KMS-11 (cell line): ENCODE measurements around the gene CRABP1.

Source experiments
- H2AFZ ChIP-seq: fragments of 200-600 bp; sonication (generic); 2 replicates; pipeline ENCODE4 v1.6.1; 2016; ENCODE audit warnings: antibody characterized with exemption, mixed run types, low read depth
- H3K27ac ChIP-seq: fragments of 200-600 bp; sonication (generic); 2 replicates; pipeline ENCODE4 v1.6.1; 2016; ENCODE audit warnings: mild to moderate bottlenecking, mixed run types
- H3K27me3 ChIP-seq: fragments of 200-600 bp; sonication (generic); 2 replicates; pipeline ENCODE4 v1.6.1; 2017; ENCODE audit warnings: mild to moderate bottlenecking, low read depth, mixed run types, moderate library complexity; ENCODE audit not compliant: insufficient read depth
- H3K36me3 ChIP-seq: fragments of 200-600 bp; sonication (generic); 2 replicates; pipeline ENCODE4 v1.6.1; 2017; ENCODE audit warnings: mild to moderate bottlenecking, mixed run types; ENCODE audit not compliant: insufficient read depth
- H3K4me1 ChIP-seq: fragments of 200-600 bp; sonication (generic); 2 replicates; pipeline ENCODE4 v1.6.1; 2016; ENCODE audit warnings: mild to moderate bottlenecking, low read depth, mixed run types; ENCODE audit not compliant: poor library complexity, severe bottlenecking
- H3K4me2 ChIP-seq: fragments of 200-600 bp; sonication (generic); 2 replicates; pipeline ENCODE4 v1.7.0; 2016; ENCODE audit warnings: mild to moderate bottlenecking, mixed run types
- H3K4me3 ChIP-seq: fragments of 200-600 bp; sonication (generic); IDR thresholded peaks from 2 replicates; pipeline ENCODE4 v1.6.1; 2017; ENCODE audit warnings: low read depth, low read length, mixed read lengths; ENCODE audit not compliant: insufficient read depth
- H3K79me2 ChIP-seq: fragments of 200-600 bp; sonication (generic); 2 replicates; pipeline ENCODE4 v1.6.1; 2016; ENCODE audit warnings: low read depth, mixed run types; ENCODE audit not compliant: insufficient read depth
- H3K9ac ChIP-seq: fragments of 200-600 bp; sonication (generic); 2 replicates; pipeline ENCODE4 v1.6.1; 2016; ENCODE audit warnings: mild to moderate bottlenecking, mixed run types
- H4K20me1 ChIP-seq: fragments of 200-600 bp; sonication (generic); 2 replicates; pipeline ENCODE4 v1.6.1; 2016; ENCODE audit warnings: mild to moderate bottlenecking, mixed run types; ENCODE audit not compliant: insufficient read depth
- TF ChIP-seq, protein P1 (sequence below): fragments of 200-600 bp; sonication (generic); conservative IDR thresholded peaks from 2 replicates; pipeline ENCODE4 v1.6.1; 2017; ENCODE audit warnings: low read depth, mild to moderate bottlenecking, antibody characterized with exemption, low read length, moderate library complexity, mixed read lengths

The CRABP1 gene

GRCh38 chr15:78340231-78341056 is at the start of gene CRABP1:
Gene CRABP1, plus strand, starts transcription at chr15:78340353. Its CDS starts 76 bp downstream, at chr15:78340429.
- no peaks in the 10 kb centered on the region for H3K4me1 ChIP-seq
- H4K20me1 ChIP-seq = no peaks in the 10 kb centered on the region
- no peaks in the 10 kb centered on the region; the same call in 1 of the 2 replicates for H3K27me3 ChIP-seq
- H2AFZ ChIP-seq = no peak within 1 kb of the TSS
- H3K4me3 ChIP-seq = no peak within 1 kb of the TSS
- TF ChIP-seq, protein P1, sequence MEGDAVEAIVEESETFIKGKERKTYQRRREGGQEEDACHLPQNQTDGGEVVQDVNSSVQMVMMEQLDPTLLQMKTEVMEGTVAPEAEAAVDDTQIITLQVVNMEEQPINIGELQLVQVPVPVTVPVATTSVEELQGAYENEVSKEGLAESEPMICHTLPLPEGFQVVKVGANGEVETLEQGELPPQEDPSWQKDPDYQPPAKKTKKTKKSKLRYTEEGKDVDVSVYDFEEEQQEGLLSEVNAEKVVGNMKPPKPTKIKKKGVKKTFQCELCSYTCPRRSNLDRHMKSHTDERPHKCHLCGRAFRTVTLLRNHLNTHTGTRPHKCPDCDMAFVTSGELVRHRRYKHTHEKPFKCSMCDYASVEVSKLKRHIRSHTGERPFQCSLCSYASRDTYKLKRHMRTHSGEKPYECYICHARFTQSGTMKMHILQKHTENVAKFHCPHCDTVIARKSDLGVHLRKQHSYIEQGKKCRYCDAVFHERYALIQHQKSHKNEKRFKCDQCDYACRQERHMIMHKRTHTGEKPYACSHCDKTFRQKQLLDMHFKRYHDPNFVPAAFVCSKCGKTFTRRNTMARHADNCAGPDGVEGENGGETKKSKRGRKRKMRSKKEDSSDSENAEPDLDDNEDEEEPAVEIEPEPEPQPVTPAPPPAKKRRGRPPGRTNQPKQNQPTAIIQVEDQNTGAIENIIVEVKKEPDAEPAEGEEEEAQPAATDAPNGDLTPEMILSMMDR = no peak
- no peak within 1 kb of the TSS for H3K4me2 ChIP-seq
- no peaks in the 10 kb centered on the region for H3K36me3 ChIP-seq
- no peak within 1 kb of the TSS for H3K27ac ChIP-seq
- no peaks in the 10 kb centered on the region for H3K79me2 ChIP-seq
- no peak within 1 kb of the TSS for H3K9ac ChIP-seq

GRCh38 chr15:78291052-78291451 is 49.1 kb upstream of the CRABP1 start:
- H3K27ac ChIP-seq = no peak overlapping the region
- H3K4me2 ChIP-seq = no peak overlapping the region
- no peaks in the 10 kb centered on the region; the same call in 1 of the 2 replicates for H3K36me3 ChIP-seq
- H3K4me3 ChIP-seq = no peak overlapping the region
- no peaks in the 10 kb centered on the region for H3K79me2 ChIP-seq
- peaks cover 5% of the 10 kb centered on the region for H3K4me1 ChIP-seq
- no peak overlapping the region for H3K9ac ChIP-seq
- H2AFZ ChIP-seq = no peak overlapping the region
- TF ChIP-seq, protein P1 = no peak
- H3K27me3 ChIP-seq = no peaks in the 10 kb centered on the region
- H4K20me1 ChIP-seq = no peaks in the 10 kb centered on the region

DNA sequence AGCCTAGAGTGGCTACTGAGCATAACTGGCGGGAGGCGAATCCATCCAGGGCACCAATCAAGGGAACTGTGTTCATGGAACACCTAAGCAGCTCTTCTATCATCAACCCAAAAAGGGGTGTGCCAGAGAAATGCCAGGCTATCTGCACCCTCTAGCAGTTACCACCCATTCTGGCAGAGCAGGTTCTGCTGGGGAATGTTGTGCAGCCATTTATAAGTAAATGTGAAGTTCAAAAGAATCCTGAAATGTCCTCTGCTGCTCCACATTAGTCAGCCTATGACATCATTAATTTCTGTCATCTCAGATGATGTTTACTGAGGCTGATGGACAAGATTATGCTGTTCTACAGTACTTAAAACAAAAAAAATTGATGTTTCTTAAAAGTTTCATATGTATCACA is 48.5 kb upstream of the CRABP1 start:
- Histone ChIP-seq H4K20me1 (no peaks in the 10 kb centered on the region), H3K4me1 (peaks cover 2% of the 10 kb centered on the region), H3K27ac (no peak overlapping the region), H3K4me3 (no peak overlapping the region), H3K9ac (no peak overlapping the region), H3K36me3 (no peaks in the 10 kb centered on the region; the same call in 1 of the 2 replicates), H3K27me3 (no peaks in the 10 kb centered on the region), H2AFZ (no peak overlapping the region), H3K79me2 (0 out of 2 replicates have a peak, but pooled peaks cover 2% of the 10 kb centered on the region), H3K4me2 (no peak overlapping the region)
- TF ChIP-seq, protein P1 = no peak

- Histone ChIP-seq H3K9ac (no peak overlapping the region), H3K27me3 (no peaks in the 10 kb centered on the region), H3K36me3 (no peaks in the 10 kb centered on the region; the same call in 1 of the 2 replicates), H3K79me2 (peaks cover 8% of the 10 kb centered on the region; the same call in 1 of the 2 replicates), H3K4me2 (no peak overlapping the region), H3K4me3 (no peak overlapping the region), H3K4me1 (no peaks in the 10 kb centered on the region), H3K27ac (no peak overlapping the region), H2AFZ (no peak overlapping the region), H4K20me1 (no peaks in the 10 kb centered on the region)
- TF ChIP-seq, protein P1 = no peak
Measured at GRCh38 chr15:78292219-78292618, 47.9 kb upstream of the CRABP1 start.
